ENCODE results near the gene ZNF490.

The ZNF490 gene

GRCh38 chr19:12545267-12545666 is 65.3 kb downstream of the ZNF490 start:
- Histone ChIP-seq H2BK15ac (ENCODE audit: low read depth, poor library complexity, severe bottlenecking) (no peak overlapping the region), H3K9ac (ENCODE audit: low read length) (no peak overlapping the region), H3K79me1 (replicated peaks; ENCODE audit: low read length, poor library complexity, severe bottlenecking) (peaks cover 34% of the 10 kb centered on the region), H3K36me3 (ENCODE audit: control insufficient read depth in 1 of 2, insufficient read depth in 2 of 2, low read depth in 1 of 2, low read length in 2 of 2) (peaks cover 52 to 58% of the 10 kb centered on the region in 2 experiments), H3K4ac (ENCODE audit: low read depth in 1 of 2, low read length in 2 of 2) (no peak overlapping the region), H3K9me3 (ENCODE audit: control insufficient read depth, low read length) (peaks cover 47% of the 10 kb centered on the region), H4K8ac (ENCODE audit: low read length) (no peak overlapping the region), H2AK5ac (ENCODE audit: low read length, severe bottlenecking) (no peak overlapping the region), H3K4me2 (ENCODE audit: low read length, poor library complexity, severe bottlenecking) (no peak overlapping the region), H2BK5ac (ENCODE audit: low read depth, low read length, poor library complexity, severe bottlenecking) (no peak overlapping the region), H2BK120ac (ENCODE audit: low read depth, low read length) (no peak overlapping the region), H3K4me3 (ENCODE audit: insufficient read depth in 1 of 2, low read depth in 1 of 2, low read length in 2 of 2) (no peak overlapping the region), H3K23ac (ENCODE audit: low read length in 2 of 2) (no peak overlapping the region), H3K4me1 (ENCODE audit: control insufficient read depth, insufficient read depth, low read depth, low read length) (no peaks in the 10 kb centered on the region), H4K91ac (ENCODE audit: low read length) (no peak overlapping the region), H3K18ac (ENCODE audit: low read depth in 1 of 2, low read length in 2 of 2) (no peak overlapping the region), H3K14ac (ENCODE audit: low read length in 2 of 2) (no peak overlapping the region), H2AFZ (ENCODE audit: low read depth, low read length) (no peak overlapping the region), H3K27ac (ENCODE audit: low read length, poor library complexity, severe bottlenecking) (no peak overlapping the region), H3K27me3 (ENCODE audit: control insufficient read depth in 1 of 2, insufficient read depth in 1 of 2, low read length in 2 of 2) (no peaks in the 10 kb centered on the region), H2BK12ac (ENCODE audit: low read length in 2 of 2) (no peak overlapping the region)
- no peak for DNase-seq
- WGBS: 96% methylated on average over 7 of the region's 8 CpGs

DNA sequence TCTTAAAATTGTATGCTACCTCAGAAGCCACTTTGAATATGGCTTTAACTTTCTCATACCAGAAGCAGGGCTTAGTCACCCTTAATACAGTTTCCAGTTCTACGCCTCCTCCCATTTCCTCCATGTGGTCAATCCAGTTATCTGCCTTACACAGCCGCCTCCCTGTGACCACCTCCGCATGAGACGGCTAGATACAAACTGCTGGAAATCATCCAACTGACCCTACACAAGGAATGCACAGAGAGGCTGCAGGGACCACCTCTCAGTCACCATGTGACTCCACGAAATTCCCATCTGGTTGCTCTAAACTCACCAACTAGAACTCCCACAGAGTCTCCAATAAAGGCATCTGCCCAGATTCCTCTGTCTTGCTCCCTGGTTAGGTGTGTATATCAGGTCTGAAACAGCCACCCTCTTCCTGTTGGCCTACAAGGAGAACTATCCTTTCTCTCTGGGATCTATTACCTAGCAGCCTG is 66.2 kb downstream of the ZNF490 start:
- DNase-seq: no peak
- Histone ChIP-seq H3K18ac (ENCODE audit: low read depth in 1 of 2, low read length in 2 of 2) (no peak overlapping the region), H3K9me3 (ENCODE audit: control insufficient read depth, low read length) (peaks cover 55% of the 10 kb centered on the region), H3K9ac (ENCODE audit: low read length) (no peak overlapping the region), H3K27ac (ENCODE audit: low read length, poor library complexity, severe bottlenecking) (no peak overlapping the region), H4K8ac (ENCODE audit: low read length) (no peak overlapping the region), H3K4me1 (ENCODE audit: control insufficient read depth, insufficient read depth, low read depth, low read length) (no peaks in the 10 kb centered on the region), H2AK5ac (ENCODE audit: low read length, severe bottlenecking) (no peak overlapping the region), H3K4ac (ENCODE audit: low read depth in 1 of 2, low read length in 2 of 2) (no peak overlapping the region), H2BK5ac (ENCODE audit: low read depth, low read length, poor library complexity, severe bottlenecking) (no peak overlapping the region), H2AFZ (ENCODE audit: low read depth, low read length) (no peak overlapping the region), H2BK12ac (ENCODE audit: low read length in 2 of 2) (no peak overlapping the region), H2BK120ac (ENCODE audit: low read depth, low read length) (no peak overlapping the region), H4K91ac (ENCODE audit: low read length) (no peak overlapping the region), H2BK15ac (ENCODE audit: low read depth, poor library complexity, severe bottlenecking) (no peak overlapping the region), H3K4me3 (ENCODE audit: insufficient read depth in 1 of 2, low read depth in 1 of 2, low read length in 2 of 2) (peak overlapping the region in 1 of 2 experiments; percentile 14), H3K36me3 (ENCODE audit: control insufficient read depth in 1 of 2, insufficient read depth in 2 of 2, low read depth in 1 of 2, low read length in 2 of 2) (peaks cover 54 to 61% of the 10 kb centered on the region in 2 experiments), H3K79me1 (replicated peaks; ENCODE audit: low read length, poor library complexity, severe bottlenecking) (peaks cover 34% of the 10 kb centered on the region), H3K14ac (ENCODE audit: low read length in 2 of 2) (no peak overlapping the region), H3K27me3 (ENCODE audit: control insufficient read depth in 1 of 2, insufficient read depth in 1 of 2, low read length in 2 of 2) (no peaks in the 10 kb centered on the region), H3K4me2 (ENCODE audit: low read length, poor library complexity, severe bottlenecking) (no peak overlapping the region), H3K23ac (ENCODE audit: low read length in 2 of 2) (no peak overlapping the region)
- 95% methylated on average over 5 of the region's 5 CpGs for WGBS

- Histone ChIP-seq H2BK12ac (ENCODE audit: low read length in 2 of 2) (no peak overlapping the region), H3K18ac (ENCODE audit: low read depth in 1 of 2, low read length in 2 of 2) (no peak overlapping the region), H4K8ac (ENCODE audit: low read length) (no peak overlapping the region), H3K23ac (ENCODE audit: low read length in 2 of 2) (no peak overlapping the region), H3K9me3 (ENCODE audit: control insufficient read depth, low read length) (peaks cover 59% of the 10 kb centered on the region), H3K36me3 (ENCODE audit: control insufficient read depth in 1 of 2, insufficient read depth in 2 of 2, low read depth in 1 of 2, low read length in 2 of 2) (peaks cover 54 to 62% of the 10 kb centered on the region in 2 experiments), H3K79me1 (replicated peaks; ENCODE audit: low read length, poor library complexity, severe bottlenecking) (peaks cover 33% of the 10 kb centered on the region), H3K4me1 (ENCODE audit: control insufficient read depth, insufficient read depth, low read depth, low read length) (no peaks in the 10 kb centered on the region), H3K14ac (ENCODE audit: low read length in 2 of 2) (no peak overlapping the region), H3K4me2 (ENCODE audit: low read length, poor library complexity, severe bottlenecking) (no peak overlapping the region), H3K4me3 (ENCODE audit: insufficient read depth in 1 of 2, low read depth in 1 of 2, low read length in 2 of 2) (peak overlapping the region in 1 of 2 experiments; percentile 14), H2AFZ (ENCODE audit: low read depth, low read length) (no peak overlapping the region), H2AK5ac (ENCODE audit: low read length, severe bottlenecking) (no peak overlapping the region), H3K27me3 (ENCODE audit: control insufficient read depth in 1 of 2, insufficient read depth in 1 of 2, low read length in 2 of 2) (no peaks in the 10 kb centered on the region), H2BK15ac (ENCODE audit: low read depth, poor library complexity, severe bottlenecking) (no peak overlapping the region), H4K91ac (ENCODE audit: low read length) (no peak overlapping the region), H2BK120ac (ENCODE audit: low read depth, low read length) (no peak overlapping the region), H3K9ac (ENCODE audit: low read length) (no peak overlapping the region), H3K27ac (ENCODE audit: low read length, poor library complexity, severe bottlenecking) (no peak overlapping the region), H3K4ac (ENCODE audit: low read depth in 1 of 2, low read length in 2 of 2) (no peak overlapping the region), H2BK5ac (ENCODE audit: low read depth, low read length, poor library complexity, severe bottlenecking) (no peak overlapping the region)
- no CpG with 5 or more reads among the region's 1 CpG for WGBS
- no peak for DNase-seq
These were observed 66.8 kb downstream of the ZNF490 start for GRCh38 chr19:12543855-12544254.

Data from mesenchymal stem cell (in vitro differentiated cells and primary cell).